Panc1 (cell line): ENCODE measurements around the gene TFAP2A.

Experiments used
- CTCF ChIP-seq: fragments of 450-650 bp; IDR thresholded peaks from 2 replicates; pipeline ENCODE4 v1.5.1; 2017; ENCODE audit warnings: mild to moderate bottlenecking
- POLR2AphosphoS5 ChIP-seq: IDR thresholded peaks from 2 replicates; pipeline ENCODE4 v1.6.1; 2012; ENCODE audit warnings: mild to moderate bottlenecking, low read depth, low read length, moderate library complexity
- REST ChIP-seq, 2 experiments: IDR thresholded peaks; 2 replicates each; pipeline ENCODE4 v1.6.1; 2011 to 2012; ENCODE audit warnings: low read depth in 2 of 2, control low read depth in 1 of 2, low read length in 1 of 2, mild to moderate bottlenecking in 1 of 2, moderate library complexity in 1 of 2; ENCODE audit not compliant: insufficient read depth in 1 of 2
- SIN3A ChIP-seq: IDR thresholded peaks from 2 replicates; pipeline ENCODE4 v1.6.1; 2012; ENCODE audit warnings: low read depth, mild to moderate bottlenecking, low read length, moderate library complexity, borderline replicate concordance; ENCODE audit not compliant: insufficient read depth

GRCh38 chr6:10425176-10425974, 10.5 kb upstream of the TFAP2A start:
- TF ChIP-seq CTCF (no peak), POLR2AphosphoS5 (no peak), SIN3A (no peak), REST (IDR thresholded peaks at IDR 0.05; ENCODE audit: insufficient read depth in 1 of 2, low read depth in 2 of 2, low read length in 1 of 2) (no peak)
